ENCODE measurements around the gene LYRM1. TPM values are rescaled to one million over a fixed set of nuclear protein-coding genes. Genes with fewer than 3 reads are reported as not detected.

Gene LYRM1
- polyA plus RNA-seq, 1 of the 3 experiments (the other 2 are of a cell fraction), result 18.1 TPM

GRCh38 chr16:20957153-20957552 is 56.6 kb downstream of the LYRM1 start:
- H3K9me2 ChIP-seq, result no peaks in the 10 kb centered on the region
- H3K9ac ChIP-seq, result no peak overlapping the region
- H3K4me1 ChIP-seq (ENCODE audit: control insufficient read depth in 1 of 2, insufficient read depth in 2 of 2, low read depth in 1 of 2, low read length in 1 of 2), result no peaks in the 10 kb centered on the region
- DNase-seq, result no peak
- H4K20me1 ChIP-seq (ENCODE audit: insufficient read depth), result no peaks in the 10 kb centered on the region
- H3K4me3 ChIP-seq (ENCODE audit: low read depth in 2 of 2, low read length in 1 of 2), result no peak overlapping the region
- 57% methylated on average over 3 of the region's 3 CpGs for WGBS (ENCODE audit: low lambda C conversion rate)
- no peaks in the 10 kb centered on the region; the same call in 1 of the 2 replicates for H3K27me3 ChIP-seq (ENCODE audit: insufficient read depth)
- H3K4me2 ChIP-seq, result no peak overlapping the region
- no peaks in the 10 kb centered on the region for H3K9me3 ChIP-seq
- no peaks in the 10 kb centered on the region for H3K36me3 ChIP-seq (replicated peaks in 1 of 2; ENCODE audit: control insufficient read depth in 1 of 2, insufficient read depth in 2 of 2, low read length in 1 of 2)
- ChIA-PET POLR2A (no interaction called here), CTCF (no interaction called here)
- no peak overlapping the region for H3K27ac ChIP-seq (ENCODE audit: low read depth in 2 of 2, low read length in 1 of 2)
- H3K79me2 ChIP-seq (ENCODE audit: insufficient read depth), result no peaks in the 10 kb centered on the region
- H2AFZ ChIP-seq (ENCODE audit: low read depth), result no peak overlapping the region
- no peak for TF ChIP-seq RAD21 (IDR thresholded peaks at IDR 0.05; ENCODE audit: low read length)
- no peak for TF ChIP-seq SIN3A (IDR thresholded peaks at IDR 0.05; ENCODE audit: borderline replicate concordance, low read depth, low read length)
- no peak for TF ChIP-seq TEAD4 (IDR thresholded peaks at IDR 0.05; ENCODE audit: borderline replicate concordance, insufficient read depth)
- TF ChIP-seq, protein P1, sequence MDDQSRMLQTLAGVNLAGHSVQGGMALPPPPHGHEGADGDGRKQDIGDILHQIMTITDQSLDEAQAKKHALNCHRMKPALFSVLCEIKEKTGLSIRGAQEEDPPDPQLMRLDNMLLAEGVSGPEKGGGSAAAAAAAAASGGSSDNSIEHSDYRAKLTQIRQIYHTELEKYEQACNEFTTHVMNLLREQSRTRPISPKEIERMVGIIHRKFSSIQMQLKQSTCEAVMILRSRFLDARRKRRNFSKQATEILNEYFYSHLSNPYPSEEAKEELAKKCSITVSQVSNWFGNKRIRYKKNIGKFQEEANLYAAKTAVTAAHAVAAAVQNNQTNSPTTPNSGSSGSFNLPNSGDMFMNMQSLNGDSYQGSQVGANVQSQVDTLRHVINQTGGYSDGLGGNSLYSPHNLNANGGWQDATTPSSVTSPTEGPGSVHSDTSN (IDR thresholded peaks at IDR 0.05), result no peak
- TF ChIP-seq NFIC (IDR thresholded peaks at IDR 0.05; ENCODE audit: borderline replicate concordance), result no peak
- no peak for TF ChIP-seq FOXJ3 (CRISPR knock-in tag; IDR thresholded peaks at IDR 0.05)
- TF ChIP-seq JUND (IDR thresholded peaks at IDR 0.05), result no peak
- TF ChIP-seq GABPA (IDR thresholded peaks at IDR 0.05; ENCODE audit: low read depth), result no peak
- H3F3A ChIP-seq (replicated peaks; ENCODE audit: insufficient read depth), result no peaks in the 10 kb centered on the region

DNA sequence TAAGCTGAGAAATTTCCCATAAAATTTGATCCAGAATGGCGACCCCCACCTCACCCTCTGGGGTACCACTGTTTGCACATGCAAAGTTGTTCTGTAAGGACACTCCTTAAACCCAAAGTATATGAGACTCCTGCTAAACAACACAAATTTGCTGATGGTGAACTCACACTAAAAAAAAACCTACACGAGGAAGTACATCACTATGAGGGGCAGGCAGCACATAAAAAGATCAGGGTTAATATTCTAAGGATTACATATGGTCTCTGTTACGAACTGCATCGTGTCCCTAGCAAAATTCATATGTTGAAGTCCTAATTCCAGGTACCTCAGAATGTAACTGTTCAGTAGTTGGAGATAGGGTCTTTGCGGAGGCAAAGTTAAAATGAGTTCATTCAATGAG is 60.3 kb downstream of the LYRM1 start:
- no peaks in the 10 kb centered on the region for H3F3A ChIP-seq (replicated peaks; ENCODE audit: insufficient read depth)
- no peak for DNase-seq
- no peaks in the 10 kb centered on the region; the same call in 1 of the 2 replicates for H3K27me3 ChIP-seq (ENCODE audit: insufficient read depth)
- TF ChIP-seq MXI1 (IDR thresholded peaks at IDR 0.05; ENCODE audit: low read depth, low read length), result no peak
- TF ChIP-seq RXRA (IDR thresholded peaks at IDR 0.05; ENCODE audit: borderline replicate concordance, low read depth), result no peak
- TF ChIP-seq TCF12 (IDR thresholded peaks at IDR 0.05), result no peak
- TF ChIP-seq TAF1 (IDR thresholded peaks at IDR 0.05; ENCODE audit: borderline replicate concordance, low read depth, low read length), result no peak
- no peak for TF ChIP-seq GATA2 (CRISPR knock-in tag; IDR thresholded peaks at IDR 0.05)
- no peak for TF ChIP-seq NRF1 (IDR thresholded peaks at IDR 0.05; ENCODE audit: low read depth, low read length)
- TF ChIP-seq RAD21 (IDR thresholded peaks at IDR 0.05; ENCODE audit: low read length), result no peak
- no peak for TF ChIP-seq EP300 (IDR thresholded peaks at IDR 0.05; ENCODE audit: borderline replicate concordance in 1 of 2, low read depth in 1 of 2, low read length in 1 of 2)
- TF ChIP-seq FOXM1 (IDR thresholded peaks at IDR 0.05; ENCODE audit: low read depth), result no peak
- no peak for TF ChIP-seq RFX5 (IDR thresholded peaks at IDR 0.05; ENCODE audit: low read length)
- TF ChIP-seq YY1 (IDR thresholded peaks at IDR 0.05; ENCODE audit: low read depth), result no peak
- TF ChIP-seq NFIC (IDR thresholded peaks at IDR 0.05; ENCODE audit: borderline replicate concordance), result no peak
- no peak for TF ChIP-seq CHD2 (IDR thresholded peaks at IDR 0.05; ENCODE audit: low read length, partially characterized antibody)
- TF ChIP-seq TEAD4 (IDR thresholded peaks at IDR 0.05; ENCODE audit: borderline replicate concordance, insufficient read depth), result no peak
- no peak for TF ChIP-seq JUND (IDR thresholded peaks at IDR 0.05)
- ChIA-PET CTCF (no interaction called here), POLR2A (no interaction called here)
- no peak overlapping the region for H2AFZ ChIP-seq (ENCODE audit: low read depth)
- H3K9me3 ChIP-seq, result no peaks in the 10 kb centered on the region
- H3K27ac ChIP-seq (ENCODE audit: low read depth in 2 of 2, low read length in 1 of 2), result no peak overlapping the region
- WGBS (ENCODE audit: low lambda C conversion rate), result 36% methylated on average over 5 of the region's 5 CpGs
- no peaks in the 10 kb centered on the region for H3K36me3 ChIP-seq (replicated peaks in 1 of 2; ENCODE audit: control insufficient read depth in 1 of 2, insufficient read depth in 2 of 2, low read length in 1 of 2)
- H4K20me1 ChIP-seq (ENCODE audit: insufficient read depth), result no peaks in the 10 kb centered on the region
- H3K4me1 ChIP-seq (ENCODE audit: control insufficient read depth in 1 of 2, insufficient read depth in 2 of 2, low read depth in 1 of 2, low read length in 1 of 2), result no peaks in the 10 kb centered on the region
- H3K4me2 ChIP-seq, result no peak overlapping the region
- H3K9ac ChIP-seq, result no peak overlapping the region
- H3K9me2 ChIP-seq, result no peaks in the 10 kb centered on the region
- H3K4me3 ChIP-seq (ENCODE audit: low read depth in 2 of 2, low read length in 1 of 2), result no peak overlapping the region
- no peaks in the 10 kb centered on the region for H3K79me2 ChIP-seq (ENCODE audit: insufficient read depth)
